Panc1 (cell line): ENCODE measurements around the gene HAUS1.

Experiments used
- CTCF ChIP-seq: fragments of 450-650 bp; IDR thresholded peaks from 2 replicates; pipeline ENCODE4 v1.5.1; 2017; ENCODE audit warnings: mild to moderate bottlenecking
- POLR2AphosphoS5 ChIP-seq: IDR thresholded peaks from 2 replicates; pipeline ENCODE4 v1.6.1; 2012; ENCODE audit warnings: mild to moderate bottlenecking, low read depth, low read length, moderate library complexity
- REST ChIP-seq, 2 experiments: IDR thresholded peaks; 2 replicates each; pipeline ENCODE4 v1.6.1; 2011 to 2012; ENCODE audit warnings: low read depth in 2 of 2, control low read depth in 1 of 2, low read length in 1 of 2, mild to moderate bottlenecking in 1 of 2, moderate library complexity in 1 of 2; ENCODE audit not compliant: insufficient read depth in 1 of 2
- TCF7L2 ChIP-seq: IDR thresholded peaks from 2 replicates; pipeline ENCODE4 v1.6.1; 2011; ENCODE audit warnings: mild to moderate bottlenecking, low read depth, low read length, inconsistent platforms

- no peak for TF ChIP-seq REST (IDR thresholded peaks at IDR 0.05; ENCODE audit: insufficient read depth in 1 of 2, low read depth in 2 of 2, low read length in 1 of 2)
- TF ChIP-seq CTCF = no peak
- no peak for TF ChIP-seq POLR2AphosphoS5
- TF ChIP-seq TCF7L2 = no peak
These were observed 7.4 kb upstream of the HAUS1 start for GRCh38 chr18:46096651-46097300.
